ENCODE measurements around the gene SDHAF3. TPM values are rescaled to one million over a fixed set of nuclear protein-coding genes. Genes with fewer than 3 reads are reported as not detected.
"Not testable (repeated sequence)": the region's sequence is repeated elsewhere in the genome, so short reads cannot be mapped to it uniquely, and the experiment has no call there.

Gene SDHAF3
- total RNA-seq, 1 donor from 2014 or later: 20.6 TPM

DNA sequence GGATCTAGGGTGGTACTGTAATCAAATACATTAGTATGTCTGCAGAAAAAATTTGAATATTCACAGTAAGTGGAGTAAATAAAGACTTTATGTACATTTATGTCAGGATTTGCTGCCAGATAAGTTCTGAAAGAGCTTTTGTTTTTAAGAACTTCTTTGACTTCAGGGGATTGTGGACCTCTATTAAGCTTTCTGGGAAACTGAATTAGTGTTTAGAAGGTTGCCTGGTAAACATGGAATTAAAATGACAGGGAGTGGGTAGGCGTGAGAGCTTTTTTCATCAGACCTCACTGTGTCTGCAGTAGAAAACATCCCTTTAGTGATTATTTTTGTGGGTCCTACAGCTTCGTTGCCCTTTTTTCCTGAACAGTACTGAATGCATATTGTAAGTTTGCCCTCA lies 15.7 kb downstream of the SDHAF3 start:
- Mint-ChIP-seq H3K4me3 (no peak overlapping the region), H3K27ac (no peak overlapping the region), H3K27me3 (no peaks in the 10 kb centered on the region), H3K9me3 (no peaks in the 10 kb centered on the region), H3K4me1 (peaks cover 7% of the 10 kb centered on the region), H3K36me3 (ENCODE audit: low read depth) (peaks cover 14% of the 10 kb centered on the region)
- intact Hi-C loops (cut with micrococcal nuclease): no loop called here
- ATAC-seq (ENCODE audit: low read depth): no peak
- ChIA-PET CTCF (no interaction called here), POLR2A (no interaction called here)
- DNase-seq: no peak
- TF ChIP-seq, protein P1, sequence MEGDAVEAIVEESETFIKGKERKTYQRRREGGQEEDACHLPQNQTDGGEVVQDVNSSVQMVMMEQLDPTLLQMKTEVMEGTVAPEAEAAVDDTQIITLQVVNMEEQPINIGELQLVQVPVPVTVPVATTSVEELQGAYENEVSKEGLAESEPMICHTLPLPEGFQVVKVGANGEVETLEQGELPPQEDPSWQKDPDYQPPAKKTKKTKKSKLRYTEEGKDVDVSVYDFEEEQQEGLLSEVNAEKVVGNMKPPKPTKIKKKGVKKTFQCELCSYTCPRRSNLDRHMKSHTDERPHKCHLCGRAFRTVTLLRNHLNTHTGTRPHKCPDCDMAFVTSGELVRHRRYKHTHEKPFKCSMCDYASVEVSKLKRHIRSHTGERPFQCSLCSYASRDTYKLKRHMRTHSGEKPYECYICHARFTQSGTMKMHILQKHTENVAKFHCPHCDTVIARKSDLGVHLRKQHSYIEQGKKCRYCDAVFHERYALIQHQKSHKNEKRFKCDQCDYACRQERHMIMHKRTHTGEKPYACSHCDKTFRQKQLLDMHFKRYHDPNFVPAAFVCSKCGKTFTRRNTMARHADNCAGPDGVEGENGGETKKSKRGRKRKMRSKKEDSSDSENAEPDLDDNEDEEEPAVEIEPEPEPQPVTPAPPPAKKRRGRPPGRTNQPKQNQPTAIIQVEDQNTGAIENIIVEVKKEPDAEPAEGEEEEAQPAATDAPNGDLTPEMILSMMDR (IDR thresholded peaks at IDR 0.05): no peak

DNA sequence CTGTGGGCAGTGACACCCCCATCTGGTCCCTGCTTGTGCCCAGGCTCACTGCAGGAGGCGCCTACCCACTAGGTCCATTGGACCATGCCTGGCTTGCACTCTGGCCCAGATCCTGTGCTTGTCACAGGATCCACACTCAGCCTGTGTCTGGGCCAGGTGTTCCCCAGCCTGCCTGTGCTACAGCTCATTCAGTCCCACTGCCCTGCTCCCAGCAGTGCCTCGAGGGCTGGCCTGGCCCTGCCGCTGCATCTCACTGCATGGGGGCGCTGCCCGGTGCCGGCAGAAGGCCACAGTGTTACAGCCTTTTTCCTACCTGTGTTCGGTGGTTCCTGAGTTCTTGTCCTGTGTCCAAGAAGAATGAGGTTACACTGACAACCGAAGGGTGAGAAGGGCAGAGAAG lies 21.3 kb downstream of the SDHAF3 start:
- Mint-ChIP-seq H3K27me3 (no peaks in the 10 kb centered on the region), H3K4me1 (no peaks in the 10 kb centered on the region), H3K36me3 (ENCODE audit: low read depth) (peaks cover 53% of the 10 kb centered on the region), H3K9me3 (peaks cover 24% of the 10 kb centered on the region), H3K4me3 (no peak overlapping the region), H3K27ac (no peak overlapping the region)
- CTCF ChIA-PET: no interaction called here
- intact Hi-C loops (cut with micrococcal nuclease): no loop called here
- ATAC-seq (ENCODE audit: low read depth) (no peak), DNase-seq (no peak)
- TF ChIP-seq, protein P1 (IDR thresholded peaks at IDR 0.05): no peak
- POLR2A ChIA-PET: no interaction called here

DNA sequence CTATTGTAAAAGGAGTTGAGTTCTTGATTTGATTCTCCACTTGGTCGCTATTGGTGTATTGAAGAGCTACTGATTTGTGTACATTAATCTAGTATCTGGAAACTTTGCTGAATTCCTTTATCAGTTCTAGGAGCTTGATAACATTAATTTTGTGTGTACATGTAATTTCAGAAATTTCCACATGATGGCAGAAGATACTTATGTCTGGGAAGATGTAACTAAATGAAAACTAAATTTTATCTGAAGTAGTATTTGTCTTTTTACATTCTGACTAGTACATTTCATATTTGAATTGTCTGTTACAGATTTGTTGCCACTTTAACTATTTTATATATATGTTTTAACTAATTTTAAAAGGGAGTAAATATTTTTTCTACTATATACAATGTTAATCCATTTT lies 27.6 kb downstream of the SDHAF3 start:
- TF ChIP-seq, protein P1 (IDR thresholded peaks at IDR 0.05): no peak
- ChIA-PET POLR2A (interaction anchor here (0.6 to 0.7 kb wide), 2 partner anchors 32 to 40 kb away, joined by 3 to 5 read pairs; no protein-coding TSS in a partner anchor), CTCF (interaction anchor here (0.8 to 1.1 kb wide), 2 partner anchors 28 to 692 kb away, joined by 4 to 8 read pairs; partner anchors contain the start of gene SDHAF3)
- H3K4me3 Mint-ChIP-seq: no peak overlapping the region
- DNase-seq (no peak), ATAC-seq (ENCODE audit: low read depth) (no peak)
- H3K9me3 Mint-ChIP-seq: peaks cover 13% of the 10 kb centered on the region
- H3K27me3 Mint-ChIP-seq: no peaks in the 10 kb centered on the region
- H3K4me1 Mint-ChIP-seq: no peaks in the 10 kb centered on the region
- no peak overlapping the region for H3K27ac Mint-ChIP-seq
- intact Hi-C loops (cut with micrococcal nuclease): loop anchor here (1.0 to 5.0 kb wide), 3 partner anchors 34 to 690 kb away; no protein-coding TSS in a partner anchor
- peaks cover 42% of the 10 kb centered on the region for H3K36me3 Mint-ChIP-seq (ENCODE audit: low read depth)

DNA sequence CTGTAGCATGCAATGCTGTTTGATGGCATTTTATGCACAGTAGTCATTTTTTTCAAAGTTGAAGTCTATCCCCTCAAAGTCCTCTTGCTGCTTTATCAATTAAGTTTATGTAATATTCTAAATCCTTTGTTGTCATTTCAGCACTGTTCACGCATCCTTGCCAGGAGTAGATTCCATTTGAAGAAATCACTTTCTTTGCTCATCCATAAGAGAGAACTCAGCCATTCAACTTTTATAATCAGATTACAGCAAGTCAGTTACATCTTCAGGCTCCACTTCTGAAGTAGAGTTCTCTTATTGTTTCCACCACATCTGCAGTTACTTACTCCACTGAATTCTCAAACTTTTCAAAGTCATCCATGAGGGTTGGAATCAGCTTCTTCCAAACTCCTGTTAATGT lies 32.3 kb downstream of the SDHAF3 start:
- Mint-ChIP-seq H3K36me3 (ENCODE audit: low read depth) (peaks cover 32% of the 10 kb centered on the region), H3K27me3 (no peaks in the 10 kb centered on the region), H3K27ac (no peak overlapping the region), H3K9me3 (no peaks in the 10 kb centered on the region), H3K4me1 (no peaks in the 10 kb centered on the region), H3K4me3 (no peak overlapping the region)
- ChIA-PET CTCF (no interaction called here), POLR2A (no interaction called here)
- DNase-seq (no peak), ATAC-seq (ENCODE audit: low read depth) (no peak)
- TF ChIP-seq, protein P1 (IDR thresholded peaks at IDR 0.05): no peak
- intact Hi-C loops (cut with micrococcal nuclease): loop anchor here (5.0 kb wide), 1 partner anchor 43 kb away; no protein-coding TSS in a partner anchor

DNA sequence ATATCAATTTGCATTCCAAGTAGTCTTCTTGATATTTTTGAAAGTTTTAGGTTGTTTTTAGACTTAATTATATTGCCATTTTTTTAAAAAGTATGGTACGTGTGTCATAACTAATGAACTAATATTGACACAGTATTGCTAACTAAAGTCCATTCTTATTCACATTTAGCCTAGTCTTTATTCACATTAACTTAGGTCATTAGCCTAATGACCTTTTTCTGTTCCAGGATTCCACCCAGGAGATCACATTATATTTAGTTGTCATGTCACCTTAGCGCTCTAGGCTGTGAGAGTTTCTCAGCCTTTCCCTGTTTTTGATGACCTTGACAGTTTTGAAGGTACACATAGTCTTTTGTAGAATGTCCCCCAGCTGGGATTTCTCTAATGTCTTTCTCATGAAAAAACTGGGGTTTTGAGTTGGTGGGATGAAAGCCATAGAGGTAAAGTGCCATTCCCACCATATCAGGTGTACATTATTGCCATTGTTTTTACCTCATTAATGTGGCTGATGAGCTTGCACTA lies 38.5 kb downstream of the SDHAF3 start:
- ChIA-PET POLR2A (interaction anchor here (0.5 kb wide), 1 partner anchor 37 kb away, joined by 3 read pairs; no protein-coding TSS in a partner anchor), CTCF (no interaction called here)
- no peaks in the 10 kb centered on the region for H3K4me1 Mint-ChIP-seq
- TF ChIP-seq, protein P1 (IDR thresholded peaks at IDR 0.05): no peak
- no peaks in the 10 kb centered on the region for H3K27me3 Mint-ChIP-seq
- intact Hi-C loops (cut with micrococcal nuclease): no loop called here
- peaks cover 4% of the 10 kb centered on the region for H3K9me3 Mint-ChIP-seq
- no peak overlapping the region for H3K4me3 Mint-ChIP-seq
- no peak overlapping the region for H3K27ac Mint-ChIP-seq
- ATAC-seq (ENCODE audit: low read depth) (no peak), DNase-seq (no peak)
- H3K36me3 Mint-ChIP-seq (ENCODE audit: low read depth): peaks cover 39% of the 10 kb centered on the region

DNA sequence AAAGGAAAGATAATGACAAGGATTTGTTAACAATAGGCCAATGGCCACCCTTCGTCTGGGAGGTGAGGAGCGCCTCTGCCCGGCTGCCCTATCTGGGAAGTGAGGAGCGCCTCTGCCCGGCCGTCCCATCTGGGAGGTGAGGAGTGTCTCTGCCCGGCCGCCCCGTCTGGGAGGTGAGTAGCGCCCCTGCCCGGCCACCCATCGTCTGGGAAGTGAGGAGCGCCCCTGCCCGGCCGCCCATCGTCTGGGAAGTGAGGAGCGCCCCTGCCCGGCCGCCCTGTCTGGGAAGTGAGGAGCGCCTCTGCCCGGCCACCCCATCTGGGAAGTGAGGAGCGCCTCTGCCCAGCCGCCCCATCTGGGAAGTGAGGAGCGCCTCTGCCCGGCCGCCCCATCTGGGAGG lies 42.5 kb downstream of the SDHAF3 start:
- not testable (repeated sequence) for H3K27ac Mint-ChIP-seq
- peaks cover 47% of the 10 kb centered on the region for H3K36me3 Mint-ChIP-seq (ENCODE audit: low read depth)

DNA sequence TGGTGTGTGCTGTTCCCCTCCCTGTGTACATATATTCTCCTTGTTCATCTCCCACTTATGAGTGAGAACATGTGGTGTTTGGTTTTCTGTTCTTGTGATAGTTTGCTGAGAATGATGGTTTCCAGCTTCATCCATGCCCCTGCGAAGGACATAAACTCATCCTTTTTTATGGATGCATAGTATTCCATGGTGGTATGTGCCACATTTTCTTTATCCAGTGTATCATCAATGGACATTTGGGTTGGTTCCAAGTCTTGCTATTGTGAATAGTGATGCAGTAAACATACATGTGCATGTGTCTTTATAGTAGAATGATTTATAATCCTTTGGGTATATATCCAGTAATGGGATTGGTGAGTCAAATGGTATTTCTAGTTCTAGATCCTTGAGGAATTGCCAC lies 44.1 kb downstream of the SDHAF3 start:
- H3K27ac Mint-ChIP-seq; DNase-seq; H3K9me3 Mint-ChIP-seq; POLR2A ChIA-PET; H3K27me3 Mint-ChIP-seq; intact Hi-C loops (cut with micrococcal nuclease); CTCF ChIA-PET; ATAC-seq (ENCODE audit: low read depth); H3K4me3 Mint-ChIP-seq: not testable (repeated sequence)
- peaks cover 11% of the 10 kb centered on the region for H3K4me1 Mint-ChIP-seq
- H3K36me3 Mint-ChIP-seq (ENCODE audit: low read depth): peaks cover 56% of the 10 kb centered on the region

More for the DNA sequence above, 42.5 kb downstream of the SDHAF3 start:
- H3K4me3 Mint-ChIP-seq; H3K27me3 Mint-ChIP-seq; DNase-seq; POLR2A ChIA-PET; intact Hi-C loops (cut with micrococcal nuclease); CTCF ChIA-PET; H3K9me3 Mint-ChIP-seq; ATAC-seq (ENCODE audit: low read depth): not testable (repeated sequence)
- H3K4me1 Mint-ChIP-seq: peaks cover 11% of the 10 kb centered on the region
